Measurements from ENCODE around the gene APP.

DNA sequence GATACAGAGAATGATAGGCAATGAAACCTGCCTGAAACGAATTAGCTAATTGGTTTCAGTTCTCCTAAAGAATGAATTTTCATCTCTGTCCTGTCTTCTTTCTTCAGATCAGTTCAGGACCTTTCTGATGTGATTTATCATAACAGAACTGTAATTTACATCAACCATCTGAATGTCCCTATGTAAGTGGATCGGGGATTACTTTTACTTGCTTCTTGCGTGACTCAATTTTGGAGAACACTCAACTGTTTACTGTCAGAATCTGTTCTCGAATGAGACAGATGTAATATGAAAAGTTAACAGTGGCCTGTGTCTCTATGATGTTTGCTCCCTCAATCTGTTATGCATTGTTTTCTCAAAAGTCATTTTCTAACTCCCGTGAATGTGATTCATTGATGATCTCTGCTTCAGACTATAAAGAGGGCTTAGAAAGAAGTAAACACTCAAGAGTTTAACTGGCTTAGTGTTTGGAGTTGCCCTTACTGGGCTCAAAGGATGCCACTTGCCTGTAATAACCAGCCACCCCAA is 324.8 kb downstream of the APP start:
- no peak for TF ChIP-seq POLR2A (IDR thresholded peaks at IDR 0.05)
- TF ChIP-seq, protein P1, sequence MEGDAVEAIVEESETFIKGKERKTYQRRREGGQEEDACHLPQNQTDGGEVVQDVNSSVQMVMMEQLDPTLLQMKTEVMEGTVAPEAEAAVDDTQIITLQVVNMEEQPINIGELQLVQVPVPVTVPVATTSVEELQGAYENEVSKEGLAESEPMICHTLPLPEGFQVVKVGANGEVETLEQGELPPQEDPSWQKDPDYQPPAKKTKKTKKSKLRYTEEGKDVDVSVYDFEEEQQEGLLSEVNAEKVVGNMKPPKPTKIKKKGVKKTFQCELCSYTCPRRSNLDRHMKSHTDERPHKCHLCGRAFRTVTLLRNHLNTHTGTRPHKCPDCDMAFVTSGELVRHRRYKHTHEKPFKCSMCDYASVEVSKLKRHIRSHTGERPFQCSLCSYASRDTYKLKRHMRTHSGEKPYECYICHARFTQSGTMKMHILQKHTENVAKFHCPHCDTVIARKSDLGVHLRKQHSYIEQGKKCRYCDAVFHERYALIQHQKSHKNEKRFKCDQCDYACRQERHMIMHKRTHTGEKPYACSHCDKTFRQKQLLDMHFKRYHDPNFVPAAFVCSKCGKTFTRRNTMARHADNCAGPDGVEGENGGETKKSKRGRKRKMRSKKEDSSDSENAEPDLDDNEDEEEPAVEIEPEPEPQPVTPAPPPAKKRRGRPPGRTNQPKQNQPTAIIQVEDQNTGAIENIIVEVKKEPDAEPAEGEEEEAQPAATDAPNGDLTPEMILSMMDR (IDR thresholded peaks at IDR 0.05), result no peak
